ENCODE results near the gene FBXO15. TPM values are rescaled to one million over a fixed set of nuclear protein-coding genes. Genes with fewer than 3 reads are reported as not detected.

The FBXO15 gene
- polyA plus RNA-seq, 1 donor = 0.73 TPM

- H3K27ac ChIP-seq (ENCODE audit: low read length) = peak overlapping the region; percentile 86
- no CpG with 5 or more reads among the region's 3 CpGs for WGBS (ENCODE audit: insufficient coverage, low lambda C conversion rate)
- no peak for DNase-seq
- no peaks in the 10 kb centered on the region for H3K36me3 ChIP-seq (ENCODE audit: control insufficient read depth, insufficient read depth, low read length)
- H3K4me1 ChIP-seq (ENCODE audit: control insufficient read depth, insufficient read depth, low read length) = peaks cover 24% of the 10 kb centered on the region
- no peak overlapping the region for H3K4me3 ChIP-seq (ENCODE audit: low read length)
- H3K27me3 ChIP-seq (ENCODE audit: control insufficient read depth, insufficient read depth, low read length) = no peaks in the 10 kb centered on the region
- peaks cover 4% of the 10 kb centered on the region for H3K9me3 ChIP-seq (ENCODE audit: control insufficient read depth, low read depth, low read length)
Observed at GRCh38 chr18:74083557-74083952, 64.1 kb downstream of the FBXO15 start.

DNA sequence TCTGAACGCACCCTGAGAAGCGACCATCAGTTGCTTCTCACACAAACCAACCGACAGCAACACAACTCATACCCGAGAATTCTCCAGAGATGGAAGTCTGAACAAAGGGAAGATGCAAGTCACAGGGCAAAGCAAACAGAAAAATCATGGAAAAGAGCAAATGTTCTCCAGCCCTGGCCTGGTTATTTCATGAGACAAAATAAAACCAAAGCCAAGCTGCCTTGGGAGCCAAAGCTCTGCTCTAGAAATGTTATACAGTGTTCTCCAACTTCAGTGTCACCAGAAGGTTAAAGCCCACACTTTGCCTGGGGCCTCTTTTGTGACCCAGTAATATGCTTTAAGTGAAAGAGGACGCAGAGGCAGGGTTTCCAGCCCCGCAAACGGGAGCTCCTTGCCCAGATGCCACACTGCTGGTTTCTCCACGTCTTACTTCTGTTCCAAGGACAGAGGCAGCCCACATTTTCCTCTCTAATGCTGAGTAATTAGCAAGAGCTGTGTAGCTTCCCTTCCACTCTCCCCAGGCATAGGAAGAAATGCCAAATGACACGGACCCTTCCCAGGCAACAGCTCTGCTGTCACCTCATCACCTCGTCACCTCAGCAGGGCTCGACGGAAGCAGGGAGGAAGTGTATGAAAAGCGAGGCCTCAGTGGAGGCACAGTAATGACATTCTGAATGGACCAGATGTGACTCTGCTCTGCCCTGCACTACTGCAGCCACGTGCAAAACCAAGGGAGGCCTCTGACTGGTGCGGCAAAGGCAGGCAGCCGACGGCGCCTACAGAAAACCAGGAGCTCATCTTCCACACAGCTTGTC, 64.7 kb downstream of the FBXO15 start:
- Histone ChIP-seq H3K36me3 (ENCODE audit: control insufficient read depth, insufficient read depth, low read length) (no peaks in the 10 kb centered on the region), H3K27ac (ENCODE audit: low read length) (peak overlapping the region; percentile 86), H3K27me3 (ENCODE audit: control insufficient read depth, insufficient read depth, low read length) (no peaks in the 10 kb centered on the region), H3K4me3 (ENCODE audit: low read length) (no peak overlapping the region), H3K4me1 (ENCODE audit: control insufficient read depth, insufficient read depth, low read length) (peaks cover 24% of the 10 kb centered on the region), H3K9me3 (ENCODE audit: control insufficient read depth, low read depth, low read length) (no peaks in the 10 kb centered on the region)
- no peak for DNase-seq
- 12% methylated on average over 3 of the region's 18 CpGs for WGBS (ENCODE audit: insufficient coverage, low lambda C conversion rate)

DNA sequence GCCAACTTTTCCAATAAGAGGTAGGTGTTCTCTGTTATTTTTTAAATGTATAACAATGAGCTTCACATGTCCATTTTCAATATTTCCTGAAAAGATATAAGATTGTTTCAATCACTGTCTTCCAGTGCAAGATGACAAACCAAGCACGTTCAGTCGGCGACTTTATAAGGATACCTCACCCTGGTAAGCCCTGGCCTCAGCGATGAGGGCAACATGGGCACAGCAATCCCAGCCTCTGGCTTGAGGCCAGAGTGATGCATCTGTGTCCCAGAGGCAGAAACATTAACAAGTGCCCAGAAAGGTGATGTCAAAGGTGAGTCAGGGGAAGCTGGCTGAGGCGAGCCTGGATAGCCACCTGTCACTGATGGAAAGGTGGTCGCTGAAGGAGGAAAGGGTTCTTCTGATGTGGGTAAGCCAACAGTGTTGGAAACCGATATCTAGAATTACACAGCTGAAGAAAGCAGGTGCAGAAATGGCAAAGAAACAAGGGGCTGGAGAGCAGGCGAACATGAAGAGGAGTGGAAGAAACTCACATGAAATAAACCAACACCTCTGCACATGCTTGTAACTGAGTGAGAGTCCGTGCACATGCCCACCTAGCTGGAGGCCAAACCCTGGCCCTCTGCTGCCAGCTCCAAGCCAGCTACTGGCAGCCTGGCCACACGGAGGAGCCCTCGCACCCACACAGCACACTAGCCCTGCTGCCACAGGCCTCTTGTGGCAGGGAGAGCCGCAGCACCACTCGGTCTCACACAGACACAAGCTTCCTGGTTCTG, 65.5 kb downstream of the FBXO15 start:
- Histone ChIP-seq H3K4me1 (ENCODE audit: control insufficient read depth, insufficient read depth, low read length) (peaks cover 24% of the 10 kb centered on the region), H3K27me3 (ENCODE audit: control insufficient read depth, insufficient read depth, low read length) (no peaks in the 10 kb centered on the region), H3K4me3 (ENCODE audit: low read length) (no peak overlapping the region), H3K9me3 (ENCODE audit: control insufficient read depth, low read depth, low read length) (no peaks in the 10 kb centered on the region), H3K36me3 (ENCODE audit: control insufficient read depth, insufficient read depth, low read length) (no peaks in the 10 kb centered on the region), H3K27ac (ENCODE audit: low read length) (no peak overlapping the region)
- DNase-seq = peak; percentile 59 to 69
- WGBS (ENCODE audit: insufficient coverage, low lambda C conversion rate) = 92% methylated on average over 2 of the region's 13 CpGs

GRCh38 chr18:74078257-74078656, 69.4 kb downstream of the FBXO15 start:
- H3K27ac ChIP-seq (ENCODE audit: low read length) = no peak overlapping the region
- no peaks in the 10 kb centered on the region for H3K9me3 ChIP-seq (ENCODE audit: control insufficient read depth, low read depth, low read length)
- no peak overlapping the region for H3K4me3 ChIP-seq (ENCODE audit: low read length)
- DNase-seq = no peak
- H3K36me3 ChIP-seq (ENCODE audit: control insufficient read depth, insufficient read depth, low read length) = no peaks in the 10 kb centered on the region
- H3K4me1 ChIP-seq (ENCODE audit: control insufficient read depth, insufficient read depth, low read length) = peaks cover 7% of the 10 kb centered on the region
- H3K27me3 ChIP-seq (ENCODE audit: control insufficient read depth, insufficient read depth, low read length) = no peaks in the 10 kb centered on the region
- no CpG with 5 or more reads among the region's 9 CpGs for WGBS (ENCODE audit: insufficient coverage, low lambda C conversion rate)

GRCh38 chr18:74074668-74075564, 72.7 kb downstream of the FBXO15 start:
- no peaks in the 10 kb centered on the region for H3K4me1 ChIP-seq (ENCODE audit: control insufficient read depth, insufficient read depth, low read length)
- H3K36me3 ChIP-seq (ENCODE audit: control insufficient read depth, insufficient read depth, low read length) = no peaks in the 10 kb centered on the region
- no peak for DNase-seq
- H3K9me3 ChIP-seq (ENCODE audit: control insufficient read depth, low read depth, low read length) = no peaks in the 10 kb centered on the region
- H3K4me3 ChIP-seq (ENCODE audit: low read length) = no peak overlapping the region
- no peak overlapping the region for H3K27ac ChIP-seq (ENCODE audit: low read length)
- 100% methylated on average over 3 of the region's 17 CpGs for WGBS (ENCODE audit: insufficient coverage, low lambda C conversion rate)
- H3K27me3 ChIP-seq (ENCODE audit: control insufficient read depth, insufficient read depth, low read length) = no peaks in the 10 kb centered on the region

DNA sequence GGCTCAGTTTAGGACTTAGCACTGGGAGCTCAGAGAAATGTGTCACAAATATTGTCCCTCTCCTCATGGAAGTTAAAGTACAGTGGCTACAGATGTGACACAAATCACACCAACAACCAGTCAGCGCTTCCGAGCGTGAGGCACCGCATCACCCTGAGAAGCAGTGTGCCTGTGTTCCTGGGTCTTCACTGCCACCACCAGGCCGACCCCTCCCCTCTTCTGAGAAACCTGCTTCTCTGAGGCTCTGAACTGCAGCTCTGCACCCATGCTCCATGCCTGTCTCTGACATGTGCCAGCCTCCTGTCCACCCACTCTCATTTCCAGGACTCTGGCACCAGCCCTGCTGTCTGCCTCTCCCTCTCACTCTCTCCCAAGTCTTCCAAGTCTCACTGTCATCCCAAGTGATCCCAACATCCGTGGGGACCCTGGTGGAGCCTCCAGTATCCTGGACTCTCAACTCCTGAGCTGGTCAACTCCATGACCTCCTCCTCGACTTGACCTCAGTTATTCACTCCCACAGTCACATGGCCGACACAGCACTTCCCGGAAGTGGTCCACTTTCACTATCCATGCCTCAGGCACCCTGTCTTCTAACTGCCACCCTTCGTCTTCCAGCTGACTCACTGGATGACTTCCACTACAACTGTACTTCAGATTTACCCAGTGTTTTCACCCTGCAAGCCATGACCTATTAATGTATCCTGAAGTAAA, 73.5 kb downstream of the FBXO15 start:
- Histone ChIP-seq H3K4me3 (ENCODE audit: low read length) (no peak overlapping the region), H3K27me3 (ENCODE audit: control insufficient read depth, insufficient read depth, low read length) (no peaks in the 10 kb centered on the region), H3K27ac (ENCODE audit: low read length) (no peak overlapping the region), H3K4me1 (ENCODE audit: control insufficient read depth, insufficient read depth, low read length) (no peaks in the 10 kb centered on the region), H3K36me3 (ENCODE audit: control insufficient read depth, insufficient read depth, low read length) (no peaks in the 10 kb centered on the region), H3K9me3 (ENCODE audit: control insufficient read depth, low read depth, low read length) (no peaks in the 10 kb centered on the region)
- no peak for DNase-seq
- WGBS (ENCODE audit: insufficient coverage, low lambda C conversion rate) = 90% methylated on average over 2 of the region's 10 CpGs

GRCh38 chr18:74069178-74070050, 78.2 kb downstream of the FBXO15 start:
- no peak for DNase-seq
- H3K4me1 ChIP-seq (ENCODE audit: control insufficient read depth, insufficient read depth, low read length) = peaks cover 4% of the 10 kb centered on the region
- 70% methylated on average over 2 of the region's 13 CpGs for WGBS (ENCODE audit: insufficient coverage, low lambda C conversion rate)
- H3K27ac ChIP-seq (ENCODE audit: low read length) = no peak overlapping the region
- H3K9me3 ChIP-seq (ENCODE audit: control insufficient read depth, low read depth, low read length) = no peaks in the 10 kb centered on the region
- no peaks in the 10 kb centered on the region for H3K36me3 ChIP-seq (ENCODE audit: control insufficient read depth, insufficient read depth, low read length)
- no peaks in the 10 kb centered on the region for H3K27me3 ChIP-seq (ENCODE audit: control insufficient read depth, insufficient read depth, low read length)
- no peak overlapping the region for H3K4me3 ChIP-seq (ENCODE audit: low read length)

DNA sequence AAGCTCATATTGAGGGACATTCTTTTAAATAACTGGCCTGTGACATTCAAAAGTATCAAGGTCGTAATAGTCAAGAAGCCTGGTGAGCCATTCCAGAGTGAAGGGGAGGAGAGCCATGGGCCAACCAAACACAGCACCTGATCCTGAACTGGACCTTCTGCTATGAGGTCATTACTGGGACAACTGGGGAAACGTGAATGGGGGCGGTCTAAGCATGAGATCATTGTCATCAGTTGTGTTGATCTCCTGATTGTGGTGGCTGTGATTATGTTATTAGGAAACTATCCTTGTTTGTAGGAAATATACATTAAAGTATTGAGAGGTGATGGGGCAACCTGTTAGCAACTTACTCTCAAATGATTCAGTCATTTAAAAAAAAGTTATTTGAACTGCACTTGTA, 79.3 kb downstream of the FBXO15 start:
- peaks cover 12% of the 10 kb centered on the region for H3K4me1 ChIP-seq (ENCODE audit: control insufficient read depth, insufficient read depth, low read length)
- H3K36me3 ChIP-seq (ENCODE audit: control insufficient read depth, insufficient read depth, low read length) = no peaks in the 10 kb centered on the region
- no CpG with 5 or more reads among the region's 3 CpGs for WGBS (ENCODE audit: insufficient coverage, low lambda C conversion rate)
- no peak for DNase-seq
- no peaks in the 10 kb centered on the region for H3K27me3 ChIP-seq (ENCODE audit: control insufficient read depth, insufficient read depth, low read length)
- no peak overlapping the region for H3K4me3 ChIP-seq (ENCODE audit: low read length)
- H3K9me3 ChIP-seq (ENCODE audit: control insufficient read depth, low read depth, low read length) = no peaks in the 10 kb centered on the region
- no peak overlapping the region for H3K27ac ChIP-seq (ENCODE audit: low read length)

DNA sequence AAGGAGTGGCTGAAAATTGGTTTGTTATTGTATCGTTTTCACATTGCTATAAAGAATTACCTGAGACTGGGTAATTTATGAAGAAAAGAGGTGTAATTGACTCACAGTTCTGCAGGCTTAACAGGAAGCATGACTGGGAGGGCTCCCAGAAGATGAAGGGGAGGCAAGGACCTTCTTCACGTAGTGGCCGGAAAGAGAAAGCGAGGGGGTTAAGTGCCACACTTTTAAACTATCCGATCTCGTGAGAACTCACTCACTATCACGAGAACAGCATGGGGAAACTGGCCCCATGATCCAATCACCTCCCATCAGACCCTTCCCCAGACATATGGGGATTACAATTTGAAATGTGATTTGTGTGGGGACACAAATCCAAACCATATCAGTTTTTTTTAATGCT, 81.6 kb downstream of the FBXO15 start:
- no peaks in the 10 kb centered on the region for H3K27me3 ChIP-seq (ENCODE audit: control insufficient read depth, insufficient read depth, low read length)
- peaks cover 30% of the 10 kb centered on the region for H3K4me1 ChIP-seq (ENCODE audit: control insufficient read depth, insufficient read depth, low read length)
- DNase-seq = no peak
- no peak overlapping the region for H3K4me3 ChIP-seq (ENCODE audit: low read length)
- H3K27ac ChIP-seq (ENCODE audit: low read length) = no peak overlapping the region
- H3K36me3 ChIP-seq (ENCODE audit: control insufficient read depth, insufficient read depth, low read length) = no peaks in the 10 kb centered on the region
- WGBS (ENCODE audit: insufficient coverage, low lambda C conversion rate) = 86% methylated on average over 1 of the region's 7 CpGs
- H3K9me3 ChIP-seq (ENCODE audit: control insufficient read depth, low read depth, low read length) = no peaks in the 10 kb centered on the region
